A549 (cell line): ENCODE measurements around the gene GIMAP8.

Experiments used
- EP300 ChIP-seq, 2 experiments: fragments of >200 bp; sonication (Bioruptor Twin); formaldehyde crosslinking; IDR thresholded peaks; 2 replicates in 1 of 2; 3 replicates in 1 of 2; pipeline ENCODE4 v1.6.1; 2016 to 2017
- HOXA7 ChIP-seq: fragments of 250-450 bp; sonication (Bioruptor Pico); IDR thresholded peaks from 2 replicates; pipeline ENCODE4 v1.5.0; 2020; ENCODE audit warnings: mild to moderate bottlenecking, moderate library complexity
- NPAS2 ChIP-seq: fragments of 250-450 bp; sonication (Bioruptor Pico); IDR thresholded peaks from 2 replicates; pipeline ENCODE4 v1.8.0; 2022; ENCODE audit warnings: mild to moderate bottlenecking, moderate library complexity, borderline replicate concordance
- NR3C1 ChIP-seq: fragments of >200 bp; sonication (Bioruptor Twin); formaldehyde crosslinking; IDR thresholded peaks from 3 replicates; pipeline ENCODE4 v1.6.1; 2017
- POLR2A ChIP-seq: IDR thresholded peaks from 2 replicates; pipeline ENCODE4 v1.6.1; 2012; ENCODE audit warnings: mild to moderate bottlenecking, low read length
- RFX5 ChIP-seq: fragments of 450-650 bp; IDR thresholded peaks from 2 replicates; pipeline ENCODE4 v1.7.1; 2014; ENCODE audit warnings: antibody characterized with exemption, mild to moderate bottlenecking, moderate library complexity
- TF ChIP-seq, protein P1 (sequence below): fragments of >200 bp; sonication (Bioruptor Twin); formaldehyde crosslinking; IDR thresholded peaks from 3 replicates; pipeline ENCODE4 v1.5.1; 2016

DNA sequence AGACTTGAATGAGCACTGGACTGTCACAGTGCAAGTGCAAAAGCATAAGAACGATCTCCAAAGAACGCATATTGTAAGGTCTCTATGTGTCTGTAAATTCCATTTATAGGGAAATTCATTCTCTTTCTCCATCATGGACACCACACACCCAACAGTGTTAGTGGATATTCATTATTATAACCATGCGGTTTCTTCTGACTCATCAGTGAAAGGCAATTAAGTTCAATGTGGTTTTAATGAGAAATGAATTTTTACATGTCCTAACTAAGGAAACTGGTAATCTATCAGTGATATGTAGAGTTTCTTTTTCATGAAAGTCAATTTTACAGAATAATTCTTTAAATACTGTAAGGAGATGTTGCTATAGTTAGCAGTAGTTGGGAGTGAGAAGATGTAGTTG is 25.9 kb downstream of the GIMAP8 start:
- no peak for TF ChIP-seq EP300 (IDR thresholded peaks at IDR 0.05)
- TF ChIP-seq, protein P1, sequence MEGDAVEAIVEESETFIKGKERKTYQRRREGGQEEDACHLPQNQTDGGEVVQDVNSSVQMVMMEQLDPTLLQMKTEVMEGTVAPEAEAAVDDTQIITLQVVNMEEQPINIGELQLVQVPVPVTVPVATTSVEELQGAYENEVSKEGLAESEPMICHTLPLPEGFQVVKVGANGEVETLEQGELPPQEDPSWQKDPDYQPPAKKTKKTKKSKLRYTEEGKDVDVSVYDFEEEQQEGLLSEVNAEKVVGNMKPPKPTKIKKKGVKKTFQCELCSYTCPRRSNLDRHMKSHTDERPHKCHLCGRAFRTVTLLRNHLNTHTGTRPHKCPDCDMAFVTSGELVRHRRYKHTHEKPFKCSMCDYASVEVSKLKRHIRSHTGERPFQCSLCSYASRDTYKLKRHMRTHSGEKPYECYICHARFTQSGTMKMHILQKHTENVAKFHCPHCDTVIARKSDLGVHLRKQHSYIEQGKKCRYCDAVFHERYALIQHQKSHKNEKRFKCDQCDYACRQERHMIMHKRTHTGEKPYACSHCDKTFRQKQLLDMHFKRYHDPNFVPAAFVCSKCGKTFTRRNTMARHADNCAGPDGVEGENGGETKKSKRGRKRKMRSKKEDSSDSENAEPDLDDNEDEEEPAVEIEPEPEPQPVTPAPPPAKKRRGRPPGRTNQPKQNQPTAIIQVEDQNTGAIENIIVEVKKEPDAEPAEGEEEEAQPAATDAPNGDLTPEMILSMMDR = no peak
- no peak for TF ChIP-seq POLR2A
- TF ChIP-seq HOXA7 (CRISPR knock-in tag) = no peak
- TF ChIP-seq RFX5 = no peak
- no peak for TF ChIP-seq NR3C1
- TF ChIP-seq NPAS2 (CRISPR knock-in tag) = no peak
